ENCODE data around the gene PWP2. TPM values are rescaled to one million over a fixed set of nuclear protein-coding genes. Genes with fewer than 3 reads are reported as not detected.

Gene PWP2
- total and polyA plus RNA-seq, 2 donors (not counting 3 experiments of a cell fraction or from before 2014, with no cell fraction given), result 5.1 to 31.8 TPM

GRCh38 chr21:44088401-44088780, 18.8 kb upstream of the PWP2 start:
- Histone ChIP-seq H3K4me1 (ENCODE audit: control insufficient read depth, extremely low read depth, insufficient read depth, low read length) (peaks cover 29% of the 10 kb centered on the region), H3K9me3 (replicated peaks; ENCODE audit: control insufficient read depth, insufficient read depth, low read length) (no peaks in the 10 kb centered on the region), H3K36me3 (ENCODE audit: control insufficient read depth in 2 of 2, extremely low read depth in 1 of 2, insufficient read depth in 2 of 2, low read length in 2 of 2) (peaks cover 12 to 28% of the 10 kb centered on the region in 2 experiments), H3K9me1 (replicated peaks; ENCODE audit: control insufficient read depth, extremely low read depth, insufficient read depth, low read length) (no peaks in the 10 kb centered on the region), H3K79me2 (ENCODE audit: control insufficient read depth, insufficient read depth, low read length) (peaks cover 6% of the 10 kb centered on the region), H3K9ac (replicated peaks; ENCODE audit: extremely low read depth, insufficient read depth, low read length) (no peak overlapping the region), H3K4me2 (ENCODE audit: insufficient read depth, low read length) (no peak overlapping the region), H3K27me3 (ENCODE audit: control insufficient read depth in 2 of 2, insufficient read depth in 2 of 2, low read length in 2 of 2) (no peaks in the 10 kb centered on the region), H2AFZ (ENCODE audit: low read depth, low read length) (no peak overlapping the region), H3K4me3 (replicated peaks in 1 of 3; ENCODE audit: insufficient read depth in 1 of 3, low read depth in 1 of 3, low read length in 3 of 3) (no peak overlapping the region), H3K27ac (ENCODE audit: insufficient read depth, low read depth, low read length) (no peak overlapping the region), H4K20me1 (replicated peaks; ENCODE audit: control insufficient read depth, extremely low read depth, insufficient read depth, low read length) (no peaks in the 10 kb centered on the region)
- BruUV-seq (replicated peaks), result no TSS peak
- dilution Hi-C loops (cut with MboI; ENCODE audit: extremely low pct_ligation_motif_present, low sequenced_read_pairs), result no loop called here
- no peak for TF ChIP-seq POLR2AphosphoS5 (IDR thresholded peaks at IDR 0.05; ENCODE audit: insufficient read depth, low read depth, low read length)
- ChIA-PET POLR2A (interaction anchor here (0.7 kb wide), 1 partner anchor 222 kb away, joined by 3 read pairs; no protein-coding TSS in a partner anchor), CTCF (no interaction called here)
- intact Hi-C loops (cut with micrococcal nuclease), result no loop called here
- FAIRE-seq (no peak), DNase-seq (ENCODE audit: low read depth, low spot score) (no peak)

GRCh38 chr21:44089001-44089911, 17.9 kb upstream of the PWP2 start:
- no peaks in the 10 kb centered on the region for H3K27me3 ChIP-seq (ENCODE audit: control insufficient read depth in 2 of 2, insufficient read depth in 2 of 2, low read length in 2 of 2)
- no peak overlapping the region for H3K4me2 ChIP-seq (ENCODE audit: insufficient read depth, low read length)
- no peak overlapping the region for H3K4me3 ChIP-seq (replicated peaks in 1 of 3; ENCODE audit: insufficient read depth in 1 of 3, low read depth in 1 of 3, low read length in 3 of 3)
- FAIRE-seq (no peak), DNase-seq (ENCODE audit: low read depth, low spot score) (no peak)
- no peaks in the 10 kb centered on the region for H4K20me1 ChIP-seq (replicated peaks; ENCODE audit: control insufficient read depth, extremely low read depth, insufficient read depth, low read length)
- dilution Hi-C loops (cut with MboI; ENCODE audit: extremely low pct_ligation_motif_present, low sequenced_read_pairs) (no loop called here), intact Hi-C loops (cut with micrococcal nuclease) (no loop called here)
- H3K9ac ChIP-seq (replicated peaks; ENCODE audit: extremely low read depth, insufficient read depth, low read length), result no peak overlapping the region
- H3K79me2 ChIP-seq (ENCODE audit: control insufficient read depth, insufficient read depth, low read length), result peaks cover 6% of the 10 kb centered on the region
- peaks cover 12 to 31% of the 10 kb centered on the region in 2 experiments for H3K36me3 ChIP-seq (ENCODE audit: control insufficient read depth in 2 of 2, extremely low read depth in 1 of 2, insufficient read depth in 2 of 2, low read length in 2 of 2)
- BruUV-seq (replicated peaks), result no TSS peak
- H3K4me1 ChIP-seq (ENCODE audit: control insufficient read depth, extremely low read depth, insufficient read depth, low read length), result peaks cover 21% of the 10 kb centered on the region
- H3K9me1 ChIP-seq (replicated peaks; ENCODE audit: control insufficient read depth, extremely low read depth, insufficient read depth, low read length), result no peaks in the 10 kb centered on the region
- ChIA-PET CTCF (no interaction called here), POLR2A (no interaction called here)
- TF ChIP-seq POLR2A (IDR thresholded peaks at IDR 0.05; ENCODE audit: low read depth, low read length) (no peak), MAX (IDR thresholded peaks at IDR 0.05; ENCODE audit: insufficient read depth, insufficient read length) (no peak), MYC (IDR thresholded peaks at IDR 0.05; ENCODE audit: low read depth, low read length) (no peak), CTCF (IDR thresholded peaks at IDR 0.05; ENCODE audit: extremely low read depth in 1 of 2, insufficient read depth in 1 of 2, low read depth in 1 of 2, low read length in 2 of 2) (no peak), EZH2 (IDR thresholded peaks at IDR 0.05; ENCODE audit: borderline replicate concordance, low read depth, low read length, severe bottlenecking) (no peak), FOS (IDR thresholded peaks at IDR 0.05; ENCODE audit: borderline replicate concordance, insufficient read depth, low read length) (no peak), POLR2AphosphoS5 (IDR thresholded peaks at IDR 0.05; ENCODE audit: insufficient read depth, low read depth, low read length) (no peak), JUN (IDR thresholded peaks at IDR 0.05; ENCODE audit: borderline replicate concordance, insufficient read depth, insufficient read length, low read depth) (no peak), GATA2 (IDR thresholded peaks at IDR 0.05; ENCODE audit: insufficient read depth, insufficient read length, low read depth, low read length) (no peak)
- H3K27ac ChIP-seq (ENCODE audit: insufficient read depth, low read depth, low read length), result no peak overlapping the region
- H3K9me3 ChIP-seq (replicated peaks; ENCODE audit: control insufficient read depth, insufficient read depth, low read length), result no peaks in the 10 kb centered on the region
- H2AFZ ChIP-seq (ENCODE audit: low read depth, low read length), result no peak overlapping the region

Measured in endothelial cell of umbilical vein (primary cell).